ENCODE measurements around the gene SNAI3. TPM values are rescaled to one million over a fixed set of nuclear protein-coding genes. Genes with fewer than 3 reads are reported as not detected.

The SNAI3 gene
- total RNA-seq, 1 experiment from 2014 or later, result 2.2 TPM

DNA sequence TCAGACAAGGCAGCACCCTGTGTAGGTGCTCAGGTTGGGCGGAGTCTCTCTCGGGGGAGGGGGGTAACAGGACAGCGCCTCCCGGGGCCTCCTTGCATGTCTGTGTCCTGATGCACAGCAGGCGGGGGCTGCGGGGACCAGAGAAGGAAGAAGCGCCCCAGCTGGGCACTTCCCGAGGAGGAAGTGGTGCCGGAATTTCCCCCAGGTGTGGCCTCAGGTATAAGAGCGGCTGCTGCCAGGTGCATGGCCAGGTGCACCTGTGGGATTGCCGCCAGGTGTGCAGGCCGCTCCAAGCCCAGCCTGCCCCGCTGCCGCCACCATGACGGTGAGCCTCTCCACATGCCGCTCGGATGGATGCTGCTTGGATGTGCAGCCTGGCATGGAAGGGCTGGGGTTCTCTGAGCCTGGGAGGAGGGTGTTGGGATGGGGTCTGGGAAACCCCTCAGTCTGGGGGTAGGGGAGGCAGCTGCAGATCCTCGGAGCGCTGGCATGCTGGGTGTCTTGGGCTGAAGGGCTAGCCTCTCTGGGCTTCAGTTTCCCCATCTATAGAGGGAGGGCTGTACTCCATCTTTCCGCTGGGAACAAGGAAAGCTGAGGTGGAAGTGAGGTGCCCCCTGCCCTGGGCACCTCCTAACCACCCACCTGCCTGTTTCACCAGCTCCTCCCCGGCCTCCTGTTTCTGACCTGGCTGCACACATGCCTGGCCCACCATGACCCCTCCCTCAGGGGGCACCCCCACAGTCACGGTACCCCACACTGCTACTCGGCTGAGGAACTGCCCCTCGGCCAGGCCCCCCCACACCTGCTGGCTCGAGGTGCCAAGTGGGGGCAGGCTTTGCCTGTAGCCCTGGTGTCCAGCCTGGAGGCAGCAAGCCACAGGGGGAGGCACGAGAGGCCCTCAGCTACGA is 47.7 kb downstream of the SNAI3 start, which contains the start of gene IL17C:
Gene IL17C, plus strand, starts transcription at position 250 of the 908 bp plus-strand sequence. Its CDS starts 70 bp downstream, at position 320.
- H2AFZ ChIP-seq (ENCODE audit: low read depth, low read length, poor library complexity, severe bottlenecking), result no peak within 1 kb of the TSS
- DNase-seq (ENCODE audit: low read depth, low spot score) (no peak), ATAC-seq (no peak)
- H3K4me3 ChIP-seq (replicated peaks in 1 of 2; ENCODE audit: low read depth in 1 of 2, low read length in 2 of 2), result no peak within 1 kb of the TSS
- H3K9ac ChIP-seq (ENCODE audit: low read length), result no peak within 1 kb of the TSS
- ChIA-PET POLR2A (interaction anchor here (0.6 kb wide), 1 partner anchor 574 kb away, joined by 3 read pairs; no protein-coding TSS in a partner anchor), RAD21 (ENCODE audit: low non-redundant PET in 1 of 2, low total read pairs in 2 of 2, uncharacterized antibody in 2 of 2, unreplicated experiment in 2 of 2) (no interaction called here), CTCF (interaction anchor here (2.2 kb wide), 1 partner anchor 9 kb away, joined by 8 read pairs; no protein-coding TSS in a partner anchor)
- H3K4me2 ChIP-seq (ENCODE audit: low read length), result no peak within 1 kb of the TSS; the same call in 1 of the 2 replicates
- BruUV-seq (replicated peaks), result no TSS peak
- peaks cover 0 to under 1% of the 10 kb centered on the region in 2 experiments; a peak in 1 of 4 replicates for H3K36me3 ChIP-seq (ENCODE audit: control insufficient read depth in 1 of 2, insufficient read depth in 2 of 2, low read length in 2 of 2)
- no peaks in the 10 kb centered on the region for H4K20me1 ChIP-seq (ENCODE audit: insufficient read depth)
- peaks cover 7 to 44% of the 10 kb centered on the region in 2 experiments; a peak in 2 of 4 replicates for H3K4me1 ChIP-seq (ENCODE audit: control insufficient read depth in 1 of 2, insufficient read depth in 2 of 2, low read length in 2 of 2)
- no peaks in the 10 kb centered on the region for H3K27me3 ChIP-seq (ENCODE audit: insufficient read depth, low read length)
- H3K9me2 ChIP-seq (ENCODE audit: insufficient read depth), result no peaks in the 10 kb centered on the region
- intact Hi-C loops (cut with micrococcal nuclease), result no loop called here
- no peak within 1 kb of the TSS; the same call in 1 of the 2 replicates for H3K27ac ChIP-seq (ENCODE audit: low read depth, low read length)
- TF ChIP-seq POLR2A (IDR thresholded peaks at IDR 0.05; ENCODE audit: borderline replicate concordance, extremely low read depth, insufficient read depth, insufficient read length), result no peak
- no peak for TF ChIP-seq SIN3A (IDR thresholded peaks at IDR 0.05; ENCODE audit: low read depth)
- no peak for TF ChIP-seq ELF1 (IDR thresholded peaks at IDR 0.05; ENCODE audit: borderline replicate concordance, low read depth)
- TF ChIP-seq RAD21 (IDR thresholded peaks at IDR 0.05; ENCODE audit: low read depth), result no peak
- TF ChIP-seq ZNF274 (IDR thresholded peaks at IDR 0.05; ENCODE audit: low read depth, low read length), result no peak
- no peak for TF ChIP-seq SRF (IDR thresholded peaks at IDR 0.05; ENCODE audit: low read depth)
- TF ChIP-seq FOSL1 (IDR thresholded peaks at IDR 0.05; ENCODE audit: low read depth), result no peak
- TF ChIP-seq, protein P1, sequence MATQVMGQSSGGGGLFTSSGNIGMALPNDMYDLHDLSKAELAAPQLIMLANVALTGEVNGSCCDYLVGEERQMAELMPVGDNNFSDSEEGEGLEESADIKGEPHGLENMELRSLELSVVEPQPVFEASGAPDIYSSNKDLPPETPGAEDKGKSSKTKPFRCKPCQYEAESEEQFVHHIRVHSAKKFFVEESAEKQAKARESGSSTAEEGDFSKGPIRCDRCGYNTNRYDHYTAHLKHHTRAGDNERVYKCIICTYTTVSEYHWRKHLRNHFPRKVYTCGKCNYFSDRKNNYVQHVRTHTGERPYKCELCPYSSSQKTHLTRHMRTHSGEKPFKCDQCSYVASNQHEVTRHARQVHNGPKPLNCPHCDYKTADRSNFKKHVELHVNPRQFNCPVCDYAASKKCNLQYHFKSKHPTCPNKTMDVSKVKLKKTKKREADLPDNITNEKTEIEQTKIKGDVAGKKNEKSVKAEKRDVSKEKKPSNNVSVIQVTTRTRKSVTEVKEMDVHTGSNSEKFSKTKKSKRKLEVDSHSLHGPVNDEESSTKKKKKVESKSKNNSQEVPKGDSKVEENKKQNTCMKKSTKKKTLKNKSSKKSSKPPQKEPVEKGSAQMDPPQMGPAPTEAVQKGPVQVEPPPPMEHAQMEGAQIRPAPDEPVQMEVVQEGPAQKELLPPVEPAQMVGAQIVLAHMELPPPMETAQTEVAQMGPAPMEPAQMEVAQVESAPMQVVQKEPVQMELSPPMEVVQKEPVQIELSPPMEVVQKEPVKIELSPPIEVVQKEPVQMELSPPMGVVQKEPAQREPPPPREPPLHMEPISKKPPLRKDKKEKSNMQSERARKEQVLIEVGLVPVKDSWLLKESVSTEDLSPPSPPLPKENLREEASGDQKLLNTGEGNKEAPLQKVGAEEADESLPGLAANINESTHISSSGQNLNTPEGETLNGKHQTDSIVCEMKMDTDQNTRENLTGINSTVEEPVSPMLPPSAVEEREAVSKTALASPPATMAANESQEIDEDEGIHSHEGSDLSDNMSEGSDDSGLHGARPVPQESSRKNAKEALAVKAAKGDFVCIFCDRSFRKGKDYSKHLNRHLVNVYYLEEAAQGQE (IDR thresholded peaks at IDR 0.05; ENCODE audit: low read depth), result no peak
- TF ChIP-seq EZH2phosphoT487 (IDR thresholded peaks at IDR 0.05; ENCODE audit: borderline replicate concordance), result no peak
- TF ChIP-seq ATF3 (IDR thresholded peaks at IDR 0.05), result no peak
- TF ChIP-seq YY1 (IDR thresholded peaks at IDR 0.05; ENCODE audit: extremely low read depth, insufficient replicate concordance, low read depth, low read length), result no peak
- no peaks in the 10 kb centered on the region for H3K9me3 ChIP-seq (ENCODE audit: control insufficient read depth in 1 of 2, insufficient read depth in 1 of 2, low read depth in 1 of 2, low read length in 2 of 2)
- no peaks in the 10 kb centered on the region for H3K79me2 ChIP-seq (ENCODE audit: insufficient read depth, low read length)
